Measurements from ENCODE around the gene HEYL. TPM values are rescaled to one million over a fixed set of nuclear protein-coding genes. Genes with fewer than 3 reads are reported as not detected.
A peak's percentile ranks its signal among the peaks of the same experiment; 100 is the strongest.

HEYL gene
- total and polyA plus RNA-seq, 4 donors, result 7.6 to 19.6 (median 10.9) TPM

DNA sequence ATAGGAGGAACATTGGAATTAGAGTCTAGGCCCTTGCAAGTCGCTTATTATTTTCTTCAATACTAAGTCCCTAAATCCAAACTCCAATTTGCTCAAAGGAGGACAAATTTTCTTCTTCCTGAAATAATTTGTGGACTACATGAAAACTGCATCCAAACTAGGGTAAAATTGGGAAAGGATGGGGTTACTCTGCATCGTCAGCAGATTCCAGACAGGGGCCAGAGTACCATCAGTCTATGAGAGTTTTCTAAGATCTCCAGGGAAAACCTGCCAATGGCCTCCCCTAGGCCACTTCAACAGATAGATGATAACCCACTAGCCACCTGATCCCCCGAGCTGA, 508 bp downstream of the HEYL start:
- H3K4me3 ChIP-seq, result peak overlapping the region; percentile 75
- H3K9ac ChIP-seq (ENCODE audit: insufficient read depth in 1 of 2, low read length in 2 of 2), result no peak overlapping the region
- H3K9me3 ChIP-seq (ENCODE audit: control insufficient read depth in 4 of 4, insufficient read depth in 3 of 4, low read length in 3 of 4), result no peaks in the 10 kb centered on the region
- 63 to 67% methylated on average over 3 of the region's 3 CpGs for WGBS, 2 donors
- peak overlapping the region; percentile 51 to 65 for H3K27ac ChIP-seq (ENCODE audit: low read depth in 1 of 2, low read length in 1 of 2)
- no peaks in the 10 kb centered on the region for H3K36me3 ChIP-seq (ENCODE audit: control insufficient read depth in 4 of 4, insufficient read depth in 4 of 4, low read length in 4 of 4)
- DNase-seq, result no peak
- no peak for ATAC-seq (ENCODE audit: insufficient read depth, low FRiP score)
- TF ChIP-seq, protein P1, sequence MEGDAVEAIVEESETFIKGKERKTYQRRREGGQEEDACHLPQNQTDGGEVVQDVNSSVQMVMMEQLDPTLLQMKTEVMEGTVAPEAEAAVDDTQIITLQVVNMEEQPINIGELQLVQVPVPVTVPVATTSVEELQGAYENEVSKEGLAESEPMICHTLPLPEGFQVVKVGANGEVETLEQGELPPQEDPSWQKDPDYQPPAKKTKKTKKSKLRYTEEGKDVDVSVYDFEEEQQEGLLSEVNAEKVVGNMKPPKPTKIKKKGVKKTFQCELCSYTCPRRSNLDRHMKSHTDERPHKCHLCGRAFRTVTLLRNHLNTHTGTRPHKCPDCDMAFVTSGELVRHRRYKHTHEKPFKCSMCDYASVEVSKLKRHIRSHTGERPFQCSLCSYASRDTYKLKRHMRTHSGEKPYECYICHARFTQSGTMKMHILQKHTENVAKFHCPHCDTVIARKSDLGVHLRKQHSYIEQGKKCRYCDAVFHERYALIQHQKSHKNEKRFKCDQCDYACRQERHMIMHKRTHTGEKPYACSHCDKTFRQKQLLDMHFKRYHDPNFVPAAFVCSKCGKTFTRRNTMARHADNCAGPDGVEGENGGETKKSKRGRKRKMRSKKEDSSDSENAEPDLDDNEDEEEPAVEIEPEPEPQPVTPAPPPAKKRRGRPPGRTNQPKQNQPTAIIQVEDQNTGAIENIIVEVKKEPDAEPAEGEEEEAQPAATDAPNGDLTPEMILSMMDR (IDR thresholded peaks at IDR 0.05; ENCODE audit: control extremely low read depth, extremely low read depth), result no peak
- H3K4me1 ChIP-seq (ENCODE audit: control insufficient read depth in 5 of 5, insufficient read depth in 5 of 5, low read length in 5 of 5), result peaks cover 0 to 15% (median 4%) of the 10 kb centered on the region in 5 donors
- H3K27me3 ChIP-seq (ENCODE audit: control insufficient read depth in 3 of 3, insufficient read depth in 3 of 3, low read length in 2 of 3), result peaks cover 0 to 2% (median 0%) of the 10 kb centered on the region in 3 donors

DNA sequence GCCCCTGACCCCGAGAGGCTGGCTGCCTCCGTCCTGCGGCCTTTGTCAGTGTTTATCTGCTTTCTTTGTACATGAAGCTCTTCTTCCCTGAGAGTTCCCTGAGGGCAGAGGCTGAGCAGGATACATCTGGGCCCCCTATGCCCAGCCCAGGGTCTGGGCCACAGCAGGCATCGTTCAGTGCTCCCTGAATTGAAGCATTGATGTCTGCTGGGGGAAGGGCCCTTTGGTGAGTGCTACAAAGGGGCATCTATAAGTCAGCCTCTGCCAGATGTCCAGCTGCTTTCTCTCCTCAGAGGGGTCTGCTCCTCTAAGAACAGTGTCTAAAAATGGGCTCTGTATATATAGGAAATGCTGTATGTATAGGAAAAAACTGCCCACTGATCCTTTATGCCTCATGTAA, 2.1 kb downstream of the HEYL start:
- Histone ChIP-seq H3K9ac (ENCODE audit: insufficient read depth in 1 of 2, low read length in 2 of 2) (peak overlapping the region in 1 of 2 donors; percentile 7), H3K4me1 (ENCODE audit: control insufficient read depth in 5 of 5, insufficient read depth in 5 of 5, low read length in 5 of 5) (peaks cover 0 to 19% (median 3%) of the 10 kb centered on the region in 5 donors), H3K27me3 (ENCODE audit: control insufficient read depth in 3 of 3, insufficient read depth in 3 of 3, low read length in 2 of 3) (peaks cover 0 to 3% (median 2%) of the 10 kb centered on the region in 3 donors), H3K36me3 (ENCODE audit: control insufficient read depth in 4 of 4, insufficient read depth in 4 of 4, low read length in 4 of 4) (no peaks in the 10 kb centered on the region), H3K4me3 (no peak overlapping the region), H3K27ac (ENCODE audit: low read depth in 1 of 2, low read length in 1 of 2) (no peak overlapping the region), H3K9me3 (ENCODE audit: control insufficient read depth in 4 of 4, insufficient read depth in 3 of 4, low read length in 3 of 4) (no peaks in the 10 kb centered on the region)
- ATAC-seq (ENCODE audit: insufficient read depth, low FRiP score) (no peak), DNase-seq (peak in 1 of 3 donors; percentile 30)
- WGBS, 2 donors, result 78 to 81% methylated on average over 4 of the region's 4 CpGs
- TF ChIP-seq, protein P1 (IDR thresholded peaks at IDR 0.05; ENCODE audit: control extremely low read depth, extremely low read depth), result no peak

DNA sequence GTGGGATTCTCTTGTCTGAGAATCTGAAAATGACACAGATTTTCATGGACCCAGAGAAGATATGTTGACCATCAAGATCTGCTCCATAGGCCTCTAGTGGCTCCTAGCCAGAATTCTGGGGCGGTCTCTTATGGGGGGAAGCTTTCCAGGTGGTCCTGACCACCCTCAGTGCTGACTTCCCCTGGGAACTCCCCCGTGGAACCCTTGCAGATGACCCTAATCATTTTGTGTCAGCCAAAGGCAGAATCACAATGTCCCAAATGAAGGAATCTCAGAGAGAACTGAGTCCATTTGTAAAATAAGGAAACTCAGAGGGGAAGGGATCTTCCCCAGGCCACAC, 3.6 kb downstream of the HEYL start:
- peak in 2 of 3 donors; percentile 42 to 43 for DNase-seq
- peak overlapping the region in 1 of 2 donors; percentile 42 for H3K27ac ChIP-seq (ENCODE audit: low read depth in 1 of 2, low read length in 1 of 2)

More for the DNA sequence above, 3.6 kb downstream of the HEYL start:
- TF ChIP-seq, protein P1 (IDR thresholded peaks at IDR 0.05; ENCODE audit: control extremely low read depth, extremely low read depth), result no peak
- Histone ChIP-seq H3K4me1 (ENCODE audit: control insufficient read depth in 5 of 5, insufficient read depth in 5 of 5, low read length in 5 of 5) (peaks cover 0 to 19% (median 3%) of the 10 kb centered on the region in 5 donors), H3K9me3 (ENCODE audit: control insufficient read depth in 4 of 4, insufficient read depth in 3 of 4, low read length in 3 of 4) (no peaks in the 10 kb centered on the region), H3K27me3 (ENCODE audit: control insufficient read depth in 3 of 3, insufficient read depth in 3 of 3, low read length in 2 of 3) (peaks cover 0 to 3% (median 2%) of the 10 kb centered on the region in 3 donors), H3K9ac (ENCODE audit: insufficient read depth in 1 of 2, low read length in 2 of 2) (no peak overlapping the region), H3K4me3 (no peak overlapping the region), H3K36me3 (ENCODE audit: control insufficient read depth in 4 of 4, insufficient read depth in 4 of 4, low read length in 4 of 4) (no peaks in the 10 kb centered on the region)
- ATAC-seq (ENCODE audit: insufficient read depth, low FRiP score), result no peak
- 63 to 67% methylated on average over 2 of the region's 2 CpGs for WGBS, 2 donors
